Measurements from ENCODE around the gene ZNF132. TPM values are rescaled to one million over a fixed set of nuclear protein-coding genes. Genes with fewer than 3 reads are reported as not detected.

The ZNF132 gene
- total and polyA plus RNA-seq, 2 experiments from 2014 or later: 2.2 to 5.2 TPM

DNA sequence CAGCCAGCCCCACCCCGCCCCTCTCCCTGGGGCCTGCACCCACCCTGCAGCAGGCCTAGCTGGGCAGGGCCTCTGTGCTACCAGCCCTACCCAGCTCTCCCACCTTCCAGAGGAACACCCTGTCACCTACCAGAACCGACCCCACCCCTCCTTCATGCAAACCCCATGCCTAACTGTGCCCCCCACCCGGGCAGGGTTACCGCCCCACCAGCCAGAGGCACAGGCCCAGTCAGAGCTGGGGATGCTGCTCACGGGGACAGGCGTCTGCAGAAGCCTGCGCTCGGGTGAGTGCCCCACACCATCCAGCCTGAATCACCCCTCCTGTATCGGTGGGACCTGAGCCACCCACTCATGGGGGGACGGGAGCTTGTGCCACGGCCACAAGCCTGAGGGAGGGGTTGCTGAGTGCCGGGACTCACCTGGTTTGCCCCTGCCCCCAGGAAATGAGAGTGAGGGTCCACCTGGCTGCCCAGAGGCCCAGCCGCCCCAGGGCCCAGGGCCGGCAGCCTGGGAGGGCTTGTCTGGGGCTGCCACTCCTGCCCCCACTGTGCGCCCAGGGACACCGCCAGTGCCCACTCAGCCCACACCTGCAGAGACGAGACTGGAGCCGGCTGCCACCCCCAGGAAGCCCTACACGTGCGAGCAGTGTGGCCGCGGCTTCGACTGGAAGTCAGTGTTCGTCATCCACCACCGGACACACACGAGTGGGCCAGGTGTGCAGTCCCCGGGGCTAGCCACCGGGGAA, 40.0 kb upstream of the ZNF132 start (continued):
- TF ChIP-seq, protein P1, sequence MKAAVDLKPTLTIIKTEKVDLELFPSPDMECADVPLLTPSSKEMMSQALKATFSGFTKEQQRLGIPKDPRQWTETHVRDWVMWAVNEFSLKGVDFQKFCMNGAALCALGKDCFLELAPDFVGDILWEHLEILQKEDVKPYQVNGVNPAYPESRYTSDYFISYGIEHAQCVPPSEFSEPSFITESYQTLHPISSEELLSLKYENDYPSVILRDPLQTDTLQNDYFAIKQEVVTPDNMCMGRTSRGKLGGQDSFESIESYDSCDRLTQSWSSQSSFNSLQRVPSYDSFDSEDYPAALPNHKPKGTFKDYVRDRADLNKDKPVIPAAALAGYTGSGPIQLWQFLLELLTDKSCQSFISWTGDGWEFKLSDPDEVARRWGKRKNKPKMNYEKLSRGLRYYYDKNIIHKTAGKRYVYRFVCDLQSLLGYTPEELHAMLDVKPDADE (IDR thresholded peaks at IDR 0.05): no peak
- TF ChIP-seq EZH2phosphoT487 (IDR thresholded peaks at IDR 0.05; ENCODE audit: unreplicated experiment) (no peak), STAT1 (IDR thresholded peaks at IDR 0.05; ENCODE audit: unreplicated experiment) (no peak), ZNF114 (CRISPR knock-in tag; IDR thresholded peaks at IDR 0.05) (no peak), EZH2 (IDR thresholded peaks at IDR 0.05; ENCODE audit: low read depth, unreplicated experiment) (no peak)
- TF ChIP-seq, protein P2, sequence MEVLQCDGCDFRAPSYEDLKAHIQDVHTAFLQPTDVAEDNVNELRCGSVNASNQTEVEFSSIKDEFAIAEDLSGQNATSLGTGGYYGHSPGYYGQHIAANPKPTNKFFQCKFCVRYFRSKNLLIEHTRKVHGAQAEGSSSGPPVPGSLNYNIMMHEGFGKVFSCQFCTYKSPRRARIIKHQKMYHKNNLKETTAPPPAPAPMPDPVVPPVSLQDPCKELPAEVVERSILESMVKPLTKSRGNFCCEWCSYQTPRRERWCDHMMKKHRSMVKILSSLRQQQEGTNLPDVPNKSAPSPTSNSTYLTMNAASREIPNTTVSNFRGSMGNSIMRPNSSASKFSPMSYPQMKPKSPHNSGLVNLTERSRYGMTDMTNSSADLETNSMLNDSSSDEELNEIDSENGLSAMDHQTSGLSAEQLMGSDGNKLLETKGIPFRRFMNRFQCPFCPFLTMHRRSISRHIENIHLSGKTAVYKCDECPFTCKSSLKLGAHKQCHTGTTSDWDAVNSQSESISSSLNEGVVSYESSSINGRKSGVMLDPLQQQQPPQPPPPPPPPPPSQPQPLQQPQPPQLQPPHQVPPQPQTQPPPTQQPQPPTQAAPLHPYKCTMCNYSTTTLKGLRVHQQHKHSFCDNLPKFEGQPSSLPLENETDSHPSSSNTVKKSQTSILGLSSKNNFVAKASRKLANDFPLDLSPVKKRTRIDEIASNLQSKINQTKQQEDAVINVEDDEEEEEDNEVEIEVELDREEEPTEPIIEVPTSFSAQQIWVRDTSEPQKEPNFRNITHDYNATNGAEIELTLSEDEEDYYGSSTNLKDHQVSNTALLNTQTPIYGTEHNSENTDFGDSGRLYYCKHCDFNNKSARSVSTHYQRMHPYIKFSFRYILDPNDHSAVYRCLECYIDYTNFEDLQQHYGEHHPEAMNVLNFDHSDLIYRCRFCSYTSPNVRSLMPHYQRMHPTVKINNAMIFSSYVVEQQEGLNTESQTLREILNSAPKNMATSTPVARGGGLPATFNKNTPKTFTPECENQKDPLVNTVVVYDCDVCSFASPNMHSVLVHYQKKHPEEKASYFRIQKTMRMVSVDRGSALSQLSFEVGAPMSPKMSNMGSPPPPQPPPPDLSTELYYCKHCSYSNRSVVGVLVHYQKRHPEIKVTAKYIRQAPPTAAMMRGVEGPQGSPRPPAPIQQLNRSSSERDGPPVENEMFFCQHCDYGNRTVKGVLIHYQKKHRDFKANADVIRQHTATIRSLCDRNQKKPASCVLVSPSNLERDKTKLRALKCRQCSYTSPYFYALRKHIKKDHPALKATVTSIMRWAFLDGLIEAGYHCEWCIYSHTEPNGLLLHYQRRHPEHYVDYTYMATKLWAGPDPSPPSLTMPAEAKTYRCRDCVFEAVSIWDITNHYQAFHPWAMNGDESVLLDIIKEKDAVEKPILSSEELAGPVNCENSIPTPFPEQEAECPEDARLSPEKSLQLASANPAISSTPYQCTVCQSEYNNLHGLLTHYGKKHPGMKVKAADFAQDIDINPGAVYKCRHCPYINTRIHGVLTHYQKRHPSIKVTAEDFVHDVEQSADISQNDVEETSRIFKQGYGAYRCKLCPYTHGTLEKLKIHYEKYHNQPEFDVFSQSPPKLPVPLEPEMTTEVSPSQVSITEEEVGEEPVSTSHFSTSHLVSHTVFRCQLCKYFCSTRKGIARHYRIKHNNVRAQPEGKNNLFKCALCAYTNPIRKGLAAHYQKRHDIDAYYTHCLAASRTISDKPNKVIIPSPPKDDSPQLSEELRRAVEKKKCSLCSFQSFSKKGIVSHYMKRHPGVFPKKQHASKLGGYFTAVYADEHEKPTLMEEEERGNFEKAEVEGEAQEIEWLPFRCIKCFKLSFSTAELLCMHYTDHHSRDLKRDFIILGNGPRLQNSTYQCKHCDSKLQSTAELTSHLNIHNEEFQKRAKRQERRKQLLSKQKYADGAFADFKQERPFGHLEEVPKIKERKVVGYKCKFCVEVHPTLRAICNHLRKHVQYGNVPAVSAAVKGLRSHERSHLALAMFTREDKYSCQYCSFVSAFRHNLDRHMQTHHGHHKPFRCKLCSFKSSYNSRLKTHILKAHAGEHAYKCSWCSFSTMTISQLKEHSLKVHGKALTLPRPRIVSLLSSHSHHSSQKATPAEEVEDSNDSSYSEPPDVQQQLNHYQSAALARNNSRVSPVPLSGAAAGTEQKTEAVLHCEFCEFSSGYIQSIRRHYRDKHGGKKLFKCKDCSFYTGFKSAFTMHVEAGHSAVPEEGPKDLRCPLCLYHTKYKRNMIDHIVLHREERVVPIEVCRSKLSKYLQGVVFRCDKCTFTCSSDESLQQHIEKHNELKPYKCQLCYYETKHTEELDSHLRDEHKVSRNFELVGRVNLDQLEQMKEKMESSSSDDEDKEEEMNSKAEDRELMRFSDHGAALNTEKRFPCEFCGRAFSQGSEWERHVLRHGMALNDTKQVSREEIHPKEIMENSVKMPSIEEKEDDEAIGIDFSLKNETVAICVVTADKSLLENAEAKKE (CRISPR knock-in tag; IDR thresholded peaks at IDR 0.05): no peak

- Histone ChIP-seq H3K27ac (ENCODE audit: low read depth) (no peak overlapping the region), H3K4me2 (no peak overlapping the region), H3K9me2 (ENCODE audit: insufficient read depth) (no peaks in the 10 kb centered on the region), H3K36me3 (ENCODE audit: insufficient read depth) (no peaks in the 10 kb centered on the region), H2AFZ (no peak overlapping the region), H3K4me3 (no peak overlapping the region), H4K20me1 (replicated peaks; ENCODE audit: insufficient read depth) (no peaks in the 10 kb centered on the region; the same call in 1 of the 2 replicates), H3K27me3 (ENCODE audit: insufficient read depth) (no peaks in the 10 kb centered on the region), H3K4me1 (ENCODE audit: insufficient read depth) (peaks cover 4% of the 10 kb centered on the region; the same call in 1 of the 2 replicates), H3K79me2 (replicated peaks; ENCODE audit: insufficient read depth) (no peaks in the 10 kb centered on the region), H3F3A (replicated peaks; ENCODE audit: low read depth) (peaks cover 11% of the 10 kb centered on the region)
- DNase-seq (ENCODE audit: low spot score): no peak
- H3K27ac Mint-ChIP-seq: no peak overlapping the region
- H3K4me3 Mint-ChIP-seq: no peak overlapping the region
- no peak for ATAC-seq
- H3K27me3 Mint-ChIP-seq (ENCODE audit: insufficient read depth, low read depth, poor library complexity): peaks cover 20% of the 10 kb centered on the region
- peaks cover 10% of the 10 kb centered on the region for H3K4me1 Mint-ChIP-seq
- H3K9me3 Mint-ChIP-seq: no peaks in the 10 kb centered on the region; the same call in 2 of the 3 replicates
- peaks cover 2% of the 10 kb centered on the region; the same call in 1 of the 3 replicates for H3K36me3 Mint-ChIP-seq (ENCODE audit: low read depth)
- no peak for TF ChIP-seq EZH2 (IDR thresholded peaks at IDR 0.05; ENCODE audit: low read depth, unreplicated experiment)
- no peak for TF ChIP-seq ZNF331 (CRISPR knock-in tag; IDR thresholded peaks at IDR 0.05; ENCODE audit: low read depth)
- no peak for TF ChIP-seq ZNF114 (CRISPR knock-in tag; IDR thresholded peaks at IDR 0.05)
- TF ChIP-seq JUNB (IDR thresholded peaks at IDR 0.05; ENCODE audit: unreplicated experiment): no peak
- TF ChIP-seq STAT1 (IDR thresholded peaks at IDR 0.05; ENCODE audit: unreplicated experiment): no peak
- TF ChIP-seq, protein P3, sequence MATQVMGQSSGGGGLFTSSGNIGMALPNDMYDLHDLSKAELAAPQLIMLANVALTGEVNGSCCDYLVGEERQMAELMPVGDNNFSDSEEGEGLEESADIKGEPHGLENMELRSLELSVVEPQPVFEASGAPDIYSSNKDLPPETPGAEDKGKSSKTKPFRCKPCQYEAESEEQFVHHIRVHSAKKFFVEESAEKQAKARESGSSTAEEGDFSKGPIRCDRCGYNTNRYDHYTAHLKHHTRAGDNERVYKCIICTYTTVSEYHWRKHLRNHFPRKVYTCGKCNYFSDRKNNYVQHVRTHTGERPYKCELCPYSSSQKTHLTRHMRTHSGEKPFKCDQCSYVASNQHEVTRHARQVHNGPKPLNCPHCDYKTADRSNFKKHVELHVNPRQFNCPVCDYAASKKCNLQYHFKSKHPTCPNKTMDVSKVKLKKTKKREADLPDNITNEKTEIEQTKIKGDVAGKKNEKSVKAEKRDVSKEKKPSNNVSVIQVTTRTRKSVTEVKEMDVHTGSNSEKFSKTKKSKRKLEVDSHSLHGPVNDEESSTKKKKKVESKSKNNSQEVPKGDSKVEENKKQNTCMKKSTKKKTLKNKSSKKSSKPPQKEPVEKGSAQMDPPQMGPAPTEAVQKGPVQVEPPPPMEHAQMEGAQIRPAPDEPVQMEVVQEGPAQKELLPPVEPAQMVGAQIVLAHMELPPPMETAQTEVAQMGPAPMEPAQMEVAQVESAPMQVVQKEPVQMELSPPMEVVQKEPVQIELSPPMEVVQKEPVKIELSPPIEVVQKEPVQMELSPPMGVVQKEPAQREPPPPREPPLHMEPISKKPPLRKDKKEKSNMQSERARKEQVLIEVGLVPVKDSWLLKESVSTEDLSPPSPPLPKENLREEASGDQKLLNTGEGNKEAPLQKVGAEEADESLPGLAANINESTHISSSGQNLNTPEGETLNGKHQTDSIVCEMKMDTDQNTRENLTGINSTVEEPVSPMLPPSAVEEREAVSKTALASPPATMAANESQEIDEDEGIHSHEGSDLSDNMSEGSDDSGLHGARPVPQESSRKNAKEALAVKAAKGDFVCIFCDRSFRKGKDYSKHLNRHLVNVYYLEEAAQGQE (IDR thresholded peaks at IDR 0.05; ENCODE audit: unreplicated experiment): no peak
- TF ChIP-seq, protein P1 (IDR thresholded peaks at IDR 0.05): no peak
- no peak for TF ChIP-seq EZH2phosphoT487 (IDR thresholded peaks at IDR 0.05; ENCODE audit: unreplicated experiment)
- TF ChIP-seq CREB1 (CRISPR knock-in tag; IDR thresholded peaks at IDR 0.05; ENCODE audit: low read depth): no peak
Measured at GRCh38 chr19:58479303-58479702, 39.4 kb upstream of the ZNF132 start.
